Thyroid gland (tissue), 4 donors: ENCODE data around the gene SCG2.

ENCODE experiments used
- POLR2A ChIP-seq, 2 donors: fragments of 450-650 bp; IDR thresholded peaks; one replicate each; pipeline ENCODE4 v1.6.1; 2017; ENCODE audit warnings: antibody characterized with exemption in 2 of 2, mild to moderate bottlenecking in 2 of 2, moderate library complexity in 1 of 2
- TF ChIP-seq, protein P1 (sequence below), 6 experiments: fragments of 200-600 bp in 3 of 6; fragments of 450-650 bp in 3 of 6; sonication (generic) in 3 of 6; IDR thresholded peaks; one replicate each; pipeline ENCODE4 v1.5.1; 2016 to 2019; ENCODE audit warnings: antibody characterized with exemption in 6 of 6, mild to moderate bottlenecking in 2 of 6, inconsistent platforms in 1 of 6, moderate library complexity in 1 of 6

DNA sequence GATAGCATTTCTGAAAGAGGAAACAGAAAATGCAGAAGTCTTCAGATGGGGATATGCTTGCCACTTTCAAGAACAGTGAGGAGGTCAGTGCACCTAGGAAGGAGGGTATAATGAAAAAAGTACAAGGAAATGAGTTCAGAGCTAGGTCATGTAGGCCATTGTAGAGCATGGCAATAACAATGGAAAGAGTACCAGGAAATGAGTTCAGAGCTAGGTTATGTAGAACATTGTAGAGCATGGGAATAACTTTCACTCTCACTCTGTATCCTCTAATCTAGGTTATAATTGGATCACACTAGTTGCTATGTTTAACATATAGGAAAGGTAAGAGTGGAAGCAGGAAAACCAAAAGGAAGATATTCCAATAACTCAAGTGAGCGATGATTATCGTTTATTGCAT, 12.3 kb downstream of the SCG2 start:
- TF ChIP-seq, protein P1, sequence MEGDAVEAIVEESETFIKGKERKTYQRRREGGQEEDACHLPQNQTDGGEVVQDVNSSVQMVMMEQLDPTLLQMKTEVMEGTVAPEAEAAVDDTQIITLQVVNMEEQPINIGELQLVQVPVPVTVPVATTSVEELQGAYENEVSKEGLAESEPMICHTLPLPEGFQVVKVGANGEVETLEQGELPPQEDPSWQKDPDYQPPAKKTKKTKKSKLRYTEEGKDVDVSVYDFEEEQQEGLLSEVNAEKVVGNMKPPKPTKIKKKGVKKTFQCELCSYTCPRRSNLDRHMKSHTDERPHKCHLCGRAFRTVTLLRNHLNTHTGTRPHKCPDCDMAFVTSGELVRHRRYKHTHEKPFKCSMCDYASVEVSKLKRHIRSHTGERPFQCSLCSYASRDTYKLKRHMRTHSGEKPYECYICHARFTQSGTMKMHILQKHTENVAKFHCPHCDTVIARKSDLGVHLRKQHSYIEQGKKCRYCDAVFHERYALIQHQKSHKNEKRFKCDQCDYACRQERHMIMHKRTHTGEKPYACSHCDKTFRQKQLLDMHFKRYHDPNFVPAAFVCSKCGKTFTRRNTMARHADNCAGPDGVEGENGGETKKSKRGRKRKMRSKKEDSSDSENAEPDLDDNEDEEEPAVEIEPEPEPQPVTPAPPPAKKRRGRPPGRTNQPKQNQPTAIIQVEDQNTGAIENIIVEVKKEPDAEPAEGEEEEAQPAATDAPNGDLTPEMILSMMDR (IDR thresholded peaks at IDR 0.05) = no peak
- no peak for TF ChIP-seq POLR2A (IDR thresholded peaks at IDR 0.05)
